ENCODE data around the gene PREX1. TPM values are rescaled to one million over a fixed set of nuclear protein-coding genes. Genes with fewer than 3 reads are reported as not detected.

The PREX1 gene
- total RNA-seq, 1 donor from 2014 or later = 17.7 TPM

- no peaks in the 10 kb centered on the region for H3K36me3 ChIP-seq
- intact Hi-C loops (cut with DNase I) = no loop called here
- no peak for DNase-seq (ENCODE audit: extremely low spot score in 2 of 2)
- no peak overlapping the region for H3K27ac ChIP-seq
- H3K4me3 ChIP-seq = no peak overlapping the region
- no peaks in the 10 kb centered on the region for H3K9me3 ChIP-seq
- peaks cover 7% of the 10 kb centered on the region for H3K4me1 ChIP-seq
- no peaks in the 10 kb centered on the region for H3K27me3 ChIP-seq
- no peak for TF ChIP-seq POLR2A (IDR thresholded peaks at IDR 0.05)
- TF ChIP-seq POLR2AphosphoS5 (IDR thresholded peaks at IDR 0.05; ENCODE audit: insufficient read depth in 1 of 2, low read depth in 1 of 2) = no peak
- TF ChIP-seq CTCF (IDR thresholded peaks at IDR 0.05) = no peak
Observed at GRCh38 chr20:48668451-48668946, 159.3 kb downstream of the PREX1 start.

- no peak for DNase-seq (ENCODE audit: extremely low spot score in 2 of 2)
- Histone ChIP-seq H3K9me3 (no peaks in the 10 kb centered on the region), H3K36me3 (no peaks in the 10 kb centered on the region), H3K27ac (no peak overlapping the region), H3K4me1 (peaks cover 7% of the 10 kb centered on the region), H3K27me3 (no peaks in the 10 kb centered on the region), H3K4me3 (no peak overlapping the region)
- intact Hi-C loops (cut with DNase I) = no loop called here
- TF ChIP-seq POLR2A (IDR thresholded peaks at IDR 0.05) (no peak), CTCF (IDR thresholded peaks at IDR 0.05) (no peak), POLR2AphosphoS5 (IDR thresholded peaks at IDR 0.05; ENCODE audit: insufficient read depth in 1 of 2, low read depth in 1 of 2) (no peak)
Observed at GRCh38 chr20:48667889-48668413, 159.8 kb downstream of the PREX1 start.

GRCh38 chr20:48667481-48667880 lies 160.3 kb downstream of the PREX1 start:
- no peak for DNase-seq (ENCODE audit: extremely low spot score in 2 of 2)
- Histone ChIP-seq H3K4me3 (no peak overlapping the region), H3K36me3 (no peaks in the 10 kb centered on the region), H3K9me3 (no peaks in the 10 kb centered on the region), H3K27me3 (no peaks in the 10 kb centered on the region), H3K4me1 (peaks cover 7% of the 10 kb centered on the region), H3K27ac (no peak overlapping the region)
- TF ChIP-seq POLR2AphosphoS5 (IDR thresholded peaks at IDR 0.05; ENCODE audit: insufficient read depth in 1 of 2, low read depth in 1 of 2) (no peak), CTCF (IDR thresholded peaks at IDR 0.05) (no peak), POLR2A (IDR thresholded peaks at IDR 0.05) (no peak)
- intact Hi-C loops (cut with DNase I) = no loop called here

- DNase-seq (ENCODE audit: extremely low spot score in 2 of 2) = no peak
- intact Hi-C loops (cut with DNase I) = no loop called here
- H3K9me3 ChIP-seq = no peaks in the 10 kb centered on the region
- H3K36me3 ChIP-seq = no peaks in the 10 kb centered on the region
- no peaks in the 10 kb centered on the region for H3K27me3 ChIP-seq
- H3K4me3 ChIP-seq = no peak overlapping the region
- H3K4me1 ChIP-seq = peaks cover 7% of the 10 kb centered on the region
- no peak overlapping the region for H3K27ac ChIP-seq
- no peak for TF ChIP-seq CTCF (IDR thresholded peaks at IDR 0.05)
Observed at GRCh38 chr20:48665785-48666184, 162.0 kb downstream of the PREX1 start.

- TF ChIP-seq POLR2A (IDR thresholded peaks at IDR 0.05) (no peak), POLR2AphosphoS5 (IDR thresholded peaks at IDR 0.05; ENCODE audit: insufficient read depth in 1 of 2, low read depth in 1 of 2) (no peak), CTCF (IDR thresholded peaks at IDR 0.05) (no peak)
- H3K36me3 ChIP-seq = no peaks in the 10 kb centered on the region
- intact Hi-C loops (cut with DNase I) = no loop called here
Observed at GRCh38 chr20:48662711-48663110, 165.1 kb downstream of the PREX1 start.

More at GRCh38 chr20:48662711-48663110, 165.1 kb downstream of the PREX1 start:
- Histone ChIP-seq H3K27ac (no peak overlapping the region), H3K27me3 (no peaks in the 10 kb centered on the region), H3K9me3 (no peaks in the 10 kb centered on the region), H3K4me3 (no peak overlapping the region), H3K4me1 (no peaks in the 10 kb centered on the region)
- no peak for DNase-seq (ENCODE audit: extremely low spot score in 2 of 2)

Data from vagina (tissue), 2 donors.